ENCODE measurements around the gene ENTHD1.

ENTHD1 gene

DNA sequence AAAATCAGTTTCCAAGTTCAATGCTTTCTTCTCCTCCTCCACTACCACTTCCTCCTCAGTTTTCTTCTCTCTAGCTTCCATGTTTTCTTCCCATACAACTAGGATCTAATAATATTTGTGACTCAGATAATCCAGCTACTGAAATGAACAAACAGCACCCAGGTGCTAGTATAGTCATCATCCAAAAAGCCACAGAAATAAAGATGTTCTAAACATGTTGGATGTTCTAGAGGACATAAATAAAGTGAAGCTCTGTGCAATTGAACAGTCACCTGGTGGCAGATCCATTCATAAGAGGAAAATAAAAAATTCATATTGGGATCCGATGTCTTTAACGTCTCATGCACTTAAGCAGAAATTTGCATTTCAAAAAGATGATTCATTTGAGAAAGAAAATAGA, 142.8 kb downstream of the ENTHD1 start:
- Histone ChIP-seq H3K27ac (ENCODE audit: insufficient read depth in 1 of 2, low read depth in 1 of 2, low read length in 2 of 2, poor library complexity in 1 of 2, severe bottlenecking in 2 of 2) (no peak overlapping the region), H3K4me3 (ENCODE audit: control insufficient read depth in 1 of 7, extremely low read depth in 1 of 7, insufficient read depth in 4 of 7, low read depth in 2 of 7, low read length in 6 of 7) (no peak overlapping the region), H3K36me3 (ENCODE audit: control insufficient read depth in 4 of 4, insufficient read depth in 4 of 4, low read length in 3 of 4) (no peaks in the 10 kb centered on the region), H3K9me3 (ENCODE audit: control extremely low read depth in 1 of 5, control insufficient read depth in 4 of 5, insufficient read depth in 2 of 5, low read depth in 1 of 5, low read length in 4 of 5) (no peaks in the 10 kb centered on the region), H3K4me1 (ENCODE audit: control extremely low read depth in 1 of 4, control insufficient read depth in 4 of 4, insufficient read depth in 4 of 4, low read length in 3 of 4) (no peaks in the 10 kb centered on the region), H3K27me3 (replicated peaks in 2 of 5; ENCODE audit: control insufficient read depth in 4 of 5, insufficient read depth in 5 of 5, low read length in 4 of 5) (peaks cover 0 to 37% (median 5%) of the 10 kb centered on the region in 5 experiments)
- ChIA-PET CTCF (interaction anchor here (0.8 kb wide), 1 partner anchor 207 kb away, joined by 3 read pairs; no protein-coding TSS in a partner anchor), POLR2A (no interaction called here)
- WGBS (ENCODE audit: insufficient coverage): 67% methylated on average over 2 of the region's 2 CpGs
- no peak for DNase-seq

DNA sequence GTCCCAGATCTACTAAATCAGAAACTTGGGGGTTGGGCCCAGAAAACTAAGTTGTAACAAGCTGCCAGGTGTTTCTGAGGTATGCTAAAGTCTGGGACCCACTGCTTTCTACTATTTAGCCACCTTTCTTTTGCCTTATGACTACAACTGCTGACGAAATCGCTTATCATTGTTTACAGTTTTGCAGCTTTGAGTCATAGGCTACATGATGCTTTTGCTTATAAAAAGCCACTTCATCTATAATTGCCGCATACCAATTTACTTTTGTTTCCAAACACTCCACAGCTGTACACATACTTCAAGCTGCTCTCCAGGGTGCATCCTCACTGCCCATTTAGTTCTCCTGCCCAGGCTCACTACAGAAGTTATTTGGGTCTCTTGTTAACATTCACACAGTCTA, 144.7 kb downstream of the ENTHD1 start:
- Histone ChIP-seq H3K4me1 (ENCODE audit: control extremely low read depth in 1 of 4, control insufficient read depth in 4 of 4, insufficient read depth in 4 of 4, low read length in 3 of 4) (no peaks in the 10 kb centered on the region), H3K4me3 (ENCODE audit: control insufficient read depth in 1 of 7, extremely low read depth in 1 of 7, insufficient read depth in 4 of 7, low read depth in 2 of 7, low read length in 6 of 7) (no peak overlapping the region), H3K36me3 (ENCODE audit: control insufficient read depth in 4 of 4, insufficient read depth in 4 of 4, low read length in 3 of 4) (no peaks in the 10 kb centered on the region), H3K27ac (ENCODE audit: insufficient read depth in 1 of 2, low read depth in 1 of 2, low read length in 2 of 2, poor library complexity in 1 of 2, severe bottlenecking in 2 of 2) (no peak overlapping the region), H3K9me3 (ENCODE audit: control extremely low read depth in 1 of 5, control insufficient read depth in 4 of 5, insufficient read depth in 2 of 5, low read depth in 1 of 5, low read length in 4 of 5) (no peaks in the 10 kb centered on the region), H3K27me3 (replicated peaks in 2 of 5; ENCODE audit: control insufficient read depth in 4 of 5, insufficient read depth in 5 of 5, low read length in 4 of 5) (peaks cover 0 to 32% (median 5%) of the 10 kb centered on the region in 5 experiments)
- no peak for DNase-seq
- CTCF ChIA-PET: no interaction called here
- 100% methylated on average over 3 of the region's 3 CpGs for WGBS (ENCODE audit: insufficient coverage)
- POLR2A ChIA-PET: no interaction called here

DNA sequence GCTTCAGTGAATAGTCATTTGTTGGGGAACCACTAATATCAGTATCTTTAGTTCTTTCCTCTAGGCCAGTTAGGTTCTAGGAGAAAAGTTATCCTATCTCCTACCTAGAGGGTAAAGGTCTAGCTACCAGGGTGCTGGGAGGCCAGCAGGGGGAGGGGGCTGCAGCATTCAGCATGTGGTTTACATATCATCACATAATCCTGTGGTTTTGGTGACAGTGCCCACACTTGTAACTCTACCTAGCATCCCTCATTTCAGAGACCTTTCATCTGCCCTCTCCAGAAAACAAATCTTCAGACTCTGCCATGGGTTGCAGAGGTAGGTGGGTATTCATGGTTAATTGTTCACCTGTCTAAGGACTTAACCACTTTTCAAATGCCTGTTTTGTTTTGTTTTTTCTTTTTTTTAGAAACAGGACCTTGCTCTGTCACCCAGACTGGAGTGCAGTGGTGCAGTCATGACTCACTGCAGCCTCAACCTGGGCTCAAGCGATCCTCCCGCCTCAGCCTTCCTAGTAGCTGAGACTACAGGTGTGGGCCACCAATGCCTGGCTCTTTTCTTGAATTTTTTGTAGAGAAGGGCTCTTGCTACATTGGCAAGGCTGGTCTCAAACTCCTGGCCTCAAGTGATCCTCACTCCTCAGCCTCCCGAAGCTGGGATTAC, 146.8 kb downstream of the ENTHD1 start:
- no peak for DNase-seq
- Histone ChIP-seq H3K9me3 (ENCODE audit: control extremely low read depth in 1 of 5, control insufficient read depth in 4 of 5, insufficient read depth in 2 of 5, low read depth in 1 of 5, low read length in 4 of 5) (no peaks in the 10 kb centered on the region), H3K36me3 (ENCODE audit: control insufficient read depth in 4 of 4, insufficient read depth in 4 of 4, low read length in 3 of 4) (no peaks in the 10 kb centered on the region), H3K4me1 (ENCODE audit: control extremely low read depth in 1 of 4, control insufficient read depth in 4 of 4, insufficient read depth in 4 of 4, low read length in 3 of 4) (no peaks in the 10 kb centered on the region), H3K27ac (ENCODE audit: insufficient read depth in 1 of 2, low read depth in 1 of 2, low read length in 2 of 2, poor library complexity in 1 of 2, severe bottlenecking in 2 of 2) (no peak overlapping the region), H3K27me3 (replicated peaks in 2 of 5; ENCODE audit: control insufficient read depth in 4 of 5, insufficient read depth in 5 of 5, low read length in 4 of 5) (peaks cover 0 to 32% (median 10%) of the 10 kb centered on the region in 5 experiments), H3K4me3 (ENCODE audit: control insufficient read depth in 1 of 7, extremely low read depth in 1 of 7, insufficient read depth in 4 of 7, low read depth in 2 of 7, low read length in 6 of 7) (no peak overlapping the region)
- ChIA-PET CTCF (interaction anchor here (0.5 to 1.3 kb wide), 2 partner anchors 14 to 1718 kb away, joined by 3 to 4 read pairs; no protein-coding TSS in a partner anchor), POLR2A (no interaction called here)
- 100% methylated on average over 3 of the region's 3 CpGs for WGBS (ENCODE audit: insufficient coverage)

DNA sequence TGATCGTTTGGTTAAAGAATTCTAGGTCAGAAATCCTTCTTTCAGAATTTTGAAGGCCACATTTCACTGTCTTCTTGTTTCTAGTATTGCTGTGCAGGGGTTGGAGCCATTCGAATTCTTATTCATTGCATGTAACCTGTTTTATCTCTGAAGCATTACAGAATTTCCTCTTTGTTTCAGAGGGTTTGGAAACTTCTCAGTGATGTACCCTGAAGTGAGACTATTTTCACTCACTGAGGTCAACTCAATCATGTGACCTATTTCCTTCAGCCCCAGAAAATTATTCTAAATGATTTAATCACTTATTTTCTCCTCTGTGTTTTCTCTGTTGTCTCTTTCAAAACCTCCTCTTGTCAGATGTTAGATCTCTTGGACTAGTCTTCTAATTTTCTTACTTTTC, 147.8 kb downstream of the ENTHD1 start:
- 100% methylated on average over 1 of the region's 2 CpGs for WGBS (ENCODE audit: insufficient coverage)
- no peaks in the 10 kb centered on the region for H3K9me3 ChIP-seq (ENCODE audit: control extremely low read depth in 1 of 5, control insufficient read depth in 4 of 5, insufficient read depth in 2 of 5, low read depth in 1 of 5, low read length in 4 of 5)
- DNase-seq: no peak
- H3K27ac ChIP-seq (ENCODE audit: insufficient read depth in 1 of 2, low read depth in 1 of 2, low read length in 2 of 2, poor library complexity in 1 of 2, severe bottlenecking in 2 of 2): no peak overlapping the region
- peaks cover 0 to 33% (median 7%) of the 10 kb centered on the region in 5 experiments for H3K27me3 ChIP-seq (replicated peaks in 2 of 5; ENCODE audit: control insufficient read depth in 4 of 5, insufficient read depth in 5 of 5, low read length in 4 of 5)
- no peaks in the 10 kb centered on the region for H3K4me1 ChIP-seq (ENCODE audit: control extremely low read depth in 1 of 4, control insufficient read depth in 4 of 4, insufficient read depth in 4 of 4, low read length in 3 of 4)
- no peaks in the 10 kb centered on the region for H3K36me3 ChIP-seq (ENCODE audit: control insufficient read depth in 4 of 4, insufficient read depth in 4 of 4, low read length in 3 of 4)
- no peak overlapping the region for H3K4me3 ChIP-seq (ENCODE audit: control insufficient read depth in 1 of 7, extremely low read depth in 1 of 7, insufficient read depth in 4 of 7, low read depth in 2 of 7, low read length in 6 of 7)
- ChIA-PET CTCF (interaction anchor here (1.3 kb wide), 1 partner anchor 14 kb away, joined by 4 read pairs; no protein-coding TSS in a partner anchor), POLR2A (no interaction called here)

DNA sequence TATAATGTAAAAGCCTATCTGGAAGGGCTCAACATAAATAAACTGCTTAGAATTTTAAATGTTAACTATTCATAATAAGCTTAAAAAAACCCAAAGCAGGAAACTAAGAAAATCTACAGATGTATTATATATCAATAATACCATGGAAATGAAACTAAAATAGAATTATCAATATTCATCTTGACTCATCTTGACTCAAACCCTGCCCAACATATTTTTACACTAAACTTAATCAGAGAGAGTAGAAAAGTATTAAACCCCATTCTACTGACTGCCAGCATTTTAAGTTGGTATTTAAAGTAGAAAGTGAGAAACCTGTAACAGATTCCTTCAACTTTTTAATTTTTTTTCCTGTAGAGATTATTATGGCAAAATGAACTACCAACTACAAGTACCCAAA, 149.2 kb downstream of the ENTHD1 start:
- Histone ChIP-seq H3K4me3 (ENCODE audit: control insufficient read depth in 1 of 7, extremely low read depth in 1 of 7, insufficient read depth in 4 of 7, low read depth in 2 of 7, low read length in 6 of 7) (no peak overlapping the region), H3K4me1 (ENCODE audit: control extremely low read depth in 1 of 4, control insufficient read depth in 4 of 4, insufficient read depth in 4 of 4, low read length in 3 of 4) (no peaks in the 10 kb centered on the region), H3K36me3 (ENCODE audit: control insufficient read depth in 4 of 4, insufficient read depth in 4 of 4, low read length in 3 of 4) (no peaks in the 10 kb centered on the region), H3K27ac (ENCODE audit: insufficient read depth in 1 of 2, low read depth in 1 of 2, low read length in 2 of 2, poor library complexity in 1 of 2, severe bottlenecking in 2 of 2) (no peak overlapping the region), H3K27me3 (replicated peaks in 2 of 5; ENCODE audit: control insufficient read depth in 4 of 5, insufficient read depth in 5 of 5, low read length in 4 of 5) (peaks cover 0 to 23% (median 7%) of the 10 kb centered on the region in 5 experiments), H3K9me3 (ENCODE audit: control extremely low read depth in 1 of 5, control insufficient read depth in 4 of 5, insufficient read depth in 2 of 5, low read depth in 1 of 5, low read length in 4 of 5) (peaks cover 0 to 9% (median 0%) of the 10 kb centered on the region in 5 experiments)
- no peak for DNase-seq
- ChIA-PET POLR2A (no interaction called here), CTCF (no interaction called here)

DNA sequence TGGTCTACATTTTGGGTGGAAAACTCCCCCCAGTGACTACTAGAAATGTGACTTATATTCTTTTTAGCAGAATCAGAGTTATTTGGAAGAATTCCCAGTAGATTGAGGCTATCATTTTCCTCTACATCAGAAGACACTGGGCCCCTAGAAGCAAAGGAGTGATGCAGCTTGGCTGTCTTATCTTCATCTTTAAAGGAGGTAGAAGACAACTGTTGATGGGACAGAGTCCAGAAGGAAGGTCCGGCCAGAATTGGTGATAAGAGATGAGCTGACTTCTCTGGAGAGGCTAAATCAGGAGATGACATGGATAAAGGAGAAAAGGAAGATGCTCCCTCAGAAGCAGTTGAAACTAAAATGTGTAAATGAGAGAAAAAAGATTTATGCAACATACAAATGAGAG, 149.6 kb downstream of the ENTHD1 start:
- ChIA-PET POLR2A (no interaction called here), CTCF (no interaction called here)
- H3K36me3 ChIP-seq (ENCODE audit: control insufficient read depth in 4 of 4, insufficient read depth in 4 of 4, low read length in 3 of 4): no peaks in the 10 kb centered on the region
- 88% methylated on average over 1 of the region's 1 CpG for WGBS (ENCODE audit: insufficient coverage)
- H3K4me1 ChIP-seq (ENCODE audit: control extremely low read depth in 1 of 4, control insufficient read depth in 4 of 4, insufficient read depth in 4 of 4, low read length in 3 of 4): no peaks in the 10 kb centered on the region
- H3K27ac ChIP-seq (ENCODE audit: insufficient read depth in 1 of 2, low read depth in 1 of 2, low read length in 2 of 2, poor library complexity in 1 of 2, severe bottlenecking in 2 of 2): no peak overlapping the region
- no peak overlapping the region for H3K4me3 ChIP-seq (ENCODE audit: control insufficient read depth in 1 of 7, extremely low read depth in 1 of 7, insufficient read depth in 4 of 7, low read depth in 2 of 7, low read length in 6 of 7)
- H3K9me3 ChIP-seq (ENCODE audit: control extremely low read depth in 1 of 5, control insufficient read depth in 4 of 5, insufficient read depth in 2 of 5, low read depth in 1 of 5, low read length in 4 of 5): peaks cover 0 to 12% (median 2%) of the 10 kb centered on the region in 5 experiments
- peaks cover 0 to 23% (median 7%) of the 10 kb centered on the region in 5 experiments for H3K27me3 ChIP-seq (replicated peaks in 2 of 5; ENCODE audit: control insufficient read depth in 4 of 5, insufficient read depth in 5 of 5, low read length in 4 of 5)
- no peak for DNase-seq

DNA sequence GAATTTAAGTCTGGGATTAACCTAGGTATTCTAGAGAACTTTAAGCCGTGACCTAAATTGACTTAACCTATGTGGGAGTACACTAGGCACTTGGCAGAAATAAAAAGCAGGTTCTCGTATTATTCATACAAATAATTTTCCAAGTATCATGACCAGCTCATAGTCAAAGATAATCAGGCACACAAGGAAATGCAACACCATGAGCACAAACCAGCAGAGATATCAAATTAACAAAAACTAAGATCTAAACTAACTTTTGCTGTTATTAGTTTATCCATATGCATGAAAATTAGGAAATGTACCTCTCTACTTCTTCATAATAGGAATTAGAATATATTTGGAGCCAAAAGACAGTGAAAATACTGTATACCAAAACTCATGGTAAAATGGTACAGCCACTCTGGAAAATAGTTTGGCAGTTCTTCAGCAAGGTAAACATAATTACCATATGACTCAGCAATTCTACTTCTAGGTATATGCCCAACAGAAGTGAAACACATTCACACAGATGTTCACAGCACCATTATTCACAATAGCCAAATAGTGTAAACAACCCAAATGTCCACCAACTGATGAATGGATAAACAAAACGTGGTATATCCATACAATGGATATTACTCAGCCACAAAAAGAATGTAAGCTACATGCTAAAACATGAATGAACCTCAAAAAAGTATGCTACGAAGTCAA, 154.1 kb downstream of the ENTHD1 start:
- POLR2A ChIA-PET: no interaction called here
- no peak overlapping the region for H3K4me3 ChIP-seq (ENCODE audit: control insufficient read depth in 1 of 7, extremely low read depth in 1 of 7, insufficient read depth in 4 of 7, low read depth in 2 of 7, low read length in 6 of 7)
- H3K27me3 ChIP-seq (replicated peaks in 2 of 5; ENCODE audit: control insufficient read depth in 4 of 5, insufficient read depth in 5 of 5, low read length in 4 of 5): peaks cover 0 to 29% (median 10%) of the 10 kb centered on the region in 5 experiments
- no peak overlapping the region for H3K27ac ChIP-seq (ENCODE audit: insufficient read depth in 1 of 2, low read depth in 1 of 2, low read length in 2 of 2, poor library complexity in 1 of 2, severe bottlenecking in 2 of 2)
- no CpG with 5 or more reads among the region's 4 CpGs for WGBS (ENCODE audit: insufficient coverage)
- no peaks in the 10 kb centered on the region for H3K36me3 ChIP-seq (ENCODE audit: control insufficient read depth in 4 of 4, insufficient read depth in 4 of 4, low read length in 3 of 4)
- no peak for DNase-seq
- no peaks in the 10 kb centered on the region for H3K4me1 ChIP-seq (ENCODE audit: control extremely low read depth in 1 of 4, control insufficient read depth in 4 of 4, insufficient read depth in 4 of 4, low read length in 3 of 4)
- CTCF ChIA-PET: no interaction called here
- H3K9me3 ChIP-seq (ENCODE audit: control extremely low read depth in 1 of 5, control insufficient read depth in 4 of 5, insufficient read depth in 2 of 5, low read depth in 1 of 5, low read length in 4 of 5): peaks cover 0 to 12% (median 2%) of the 10 kb centered on the region in 5 experiments
